WI38 (cell line): ENCODE results near the gene GAN.

Experiments
- H3K4me3 ChIP-seq: 2 replicates; pipeline ENCODE4 v1.5.1; 2011; ENCODE audit warnings: low read depth, mild to moderate bottlenecking, control low read depth, low read length
- TF ChIP-seq, protein P1 (sequence below): IDR thresholded peaks from 2 replicates; pipeline ENCODE4 v1.5.1; 2012; ENCODE audit warnings: low read depth, mild to moderate bottlenecking, control low read depth, low read length

The GAN gene

DNA sequence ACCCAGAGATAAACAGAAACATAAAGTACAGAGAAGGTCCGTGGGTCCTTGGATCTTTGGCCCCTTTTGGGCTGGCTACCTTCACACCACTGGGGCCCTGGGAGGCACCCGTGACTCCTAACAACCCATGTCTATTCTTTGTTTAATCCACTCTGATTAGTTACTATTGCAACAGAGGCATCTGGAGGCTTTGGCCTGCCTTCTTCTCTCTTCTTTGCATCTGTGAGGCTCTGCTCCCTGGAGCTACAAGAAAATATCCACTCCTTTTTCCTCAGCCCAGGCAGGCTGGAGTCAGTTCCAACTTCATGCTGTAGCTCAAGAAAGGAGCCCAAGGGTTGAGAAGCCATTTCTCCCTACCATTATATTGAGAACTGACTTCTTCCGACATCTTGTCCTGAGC, 120.3 kb downstream of the GAN start:
- H3K4me3 ChIP-seq: no peak overlapping the region
- TF ChIP-seq, protein P1, sequence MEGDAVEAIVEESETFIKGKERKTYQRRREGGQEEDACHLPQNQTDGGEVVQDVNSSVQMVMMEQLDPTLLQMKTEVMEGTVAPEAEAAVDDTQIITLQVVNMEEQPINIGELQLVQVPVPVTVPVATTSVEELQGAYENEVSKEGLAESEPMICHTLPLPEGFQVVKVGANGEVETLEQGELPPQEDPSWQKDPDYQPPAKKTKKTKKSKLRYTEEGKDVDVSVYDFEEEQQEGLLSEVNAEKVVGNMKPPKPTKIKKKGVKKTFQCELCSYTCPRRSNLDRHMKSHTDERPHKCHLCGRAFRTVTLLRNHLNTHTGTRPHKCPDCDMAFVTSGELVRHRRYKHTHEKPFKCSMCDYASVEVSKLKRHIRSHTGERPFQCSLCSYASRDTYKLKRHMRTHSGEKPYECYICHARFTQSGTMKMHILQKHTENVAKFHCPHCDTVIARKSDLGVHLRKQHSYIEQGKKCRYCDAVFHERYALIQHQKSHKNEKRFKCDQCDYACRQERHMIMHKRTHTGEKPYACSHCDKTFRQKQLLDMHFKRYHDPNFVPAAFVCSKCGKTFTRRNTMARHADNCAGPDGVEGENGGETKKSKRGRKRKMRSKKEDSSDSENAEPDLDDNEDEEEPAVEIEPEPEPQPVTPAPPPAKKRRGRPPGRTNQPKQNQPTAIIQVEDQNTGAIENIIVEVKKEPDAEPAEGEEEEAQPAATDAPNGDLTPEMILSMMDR: no peak

DNA sequence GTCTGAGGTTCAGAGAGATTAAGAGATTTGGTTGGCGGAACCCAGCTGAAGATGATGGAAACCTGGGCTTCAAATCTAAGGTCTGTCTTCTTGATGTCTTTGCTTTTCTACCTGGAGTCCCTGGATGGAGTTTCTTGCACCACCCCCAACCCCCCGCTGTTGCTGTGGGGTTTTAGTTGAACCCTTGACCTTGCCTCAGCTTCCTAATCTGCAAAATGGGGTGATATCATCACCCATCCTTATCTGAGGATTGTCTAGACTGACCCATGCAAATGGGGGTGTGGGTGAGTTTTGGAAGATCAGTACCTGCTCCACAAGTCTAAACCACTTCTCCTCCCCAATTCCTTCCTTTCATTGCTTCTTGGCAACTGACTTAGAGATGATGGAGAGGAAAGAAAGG, 120.8 kb downstream of the GAN start:
- H3K4me3 ChIP-seq: no peak overlapping the region
- TF ChIP-seq, protein P1: no peak

DNA sequence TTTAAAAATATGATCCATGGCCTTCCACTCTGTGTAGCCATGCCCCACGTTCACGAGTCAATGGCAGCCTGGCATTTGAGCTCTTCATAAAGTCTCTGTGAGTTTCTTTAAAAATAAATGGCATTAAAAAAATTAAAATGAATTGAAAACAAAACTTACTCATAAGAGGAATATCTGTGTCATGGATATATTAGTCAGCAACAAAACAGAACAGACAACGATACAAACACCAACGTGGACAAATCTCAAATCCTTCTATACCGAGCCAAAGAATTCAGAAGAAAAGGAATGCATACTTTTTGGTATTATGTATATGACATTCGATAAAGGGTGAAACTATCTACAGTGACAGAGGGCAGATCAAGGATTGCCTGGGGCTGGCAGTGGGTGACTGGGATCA, 121.6 kb downstream of the GAN start:
- no peak overlapping the region for H3K4me3 ChIP-seq
- TF ChIP-seq, protein P1: no peak

- no peak overlapping the region for H3K4me3 ChIP-seq
- TF ChIP-seq, protein P1: no peak
Measured at GRCh38 chr16:81437865-81438264, 123.1 kb downstream of the GAN start.
